ELF-1 (cell line): ENCODE data around the gene PRRG2.

ENCODE experiments used
- DNase-seq: peaks from one replicate; pipeline ENCODE4 v3.0.0-alpha.2; 2016; ENCODE audit warnings: low read depth, low spot score

The PRRG2 gene

DNA sequence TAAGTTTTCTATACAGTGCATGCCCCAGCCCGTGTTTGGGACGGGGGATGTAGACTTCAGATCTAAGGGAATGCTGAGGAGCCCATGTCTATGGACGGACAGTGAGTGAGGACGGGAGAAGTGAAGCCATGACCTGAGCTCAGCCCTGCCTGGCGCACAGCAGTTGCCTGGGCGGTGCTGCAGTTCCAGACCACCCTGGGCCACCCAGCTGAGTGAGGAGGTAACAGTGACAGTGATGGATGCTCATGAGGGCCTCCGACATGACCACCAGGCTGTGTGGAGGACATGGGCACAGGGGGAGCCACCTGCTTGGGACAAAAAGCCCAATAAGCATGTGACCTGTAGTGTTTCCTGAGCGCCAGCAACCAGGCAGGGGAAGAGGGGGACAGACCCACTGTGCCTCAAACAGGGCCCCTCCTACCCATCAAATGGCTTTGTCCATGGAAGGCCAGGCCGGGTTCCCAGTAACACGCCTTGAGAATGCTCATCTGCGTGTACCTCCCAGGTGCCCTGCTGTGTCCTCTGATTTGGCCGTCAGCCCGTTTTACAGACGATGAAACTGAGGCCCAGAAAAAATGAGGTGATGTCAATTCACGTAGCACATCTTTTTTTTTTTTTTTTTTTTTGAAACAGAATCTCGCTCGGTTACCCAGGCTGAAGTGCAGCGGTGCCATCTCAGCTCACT is 23.3 kb upstream of the PRRG2 start:
- peak; percentile 52 for DNase-seq

GRCh38 chr19:49558591-49558990 is 22.5 kb upstream of the PRRG2 start:
- DNase-seq: no peak

GRCh38 chr19:49559443-49559842 is 21.7 kb upstream of the PRRG2 start:
- DNase-seq: no peak

DNA sequence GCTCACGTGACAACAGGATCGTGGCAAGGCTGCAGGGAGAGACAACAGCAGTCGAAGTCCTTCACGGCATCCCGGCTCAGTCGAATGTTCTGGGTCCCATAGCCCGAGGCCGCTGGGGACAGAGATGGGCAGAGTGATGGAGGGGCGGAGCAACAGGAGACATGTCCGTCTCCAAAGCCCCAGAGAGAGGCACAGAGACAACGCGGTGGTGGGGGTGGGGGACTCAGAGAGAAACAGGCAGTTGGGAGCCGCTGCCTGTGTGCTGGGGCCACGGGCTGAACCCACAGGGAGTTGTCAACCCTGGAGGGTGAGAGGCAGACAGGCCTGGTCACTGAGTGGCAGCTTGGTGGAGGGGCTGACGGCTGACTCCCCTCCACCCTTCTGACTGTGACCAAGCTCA is 21.2 kb upstream of the PRRG2 start:
- peak; percentile 40 for DNase-seq

DNA sequence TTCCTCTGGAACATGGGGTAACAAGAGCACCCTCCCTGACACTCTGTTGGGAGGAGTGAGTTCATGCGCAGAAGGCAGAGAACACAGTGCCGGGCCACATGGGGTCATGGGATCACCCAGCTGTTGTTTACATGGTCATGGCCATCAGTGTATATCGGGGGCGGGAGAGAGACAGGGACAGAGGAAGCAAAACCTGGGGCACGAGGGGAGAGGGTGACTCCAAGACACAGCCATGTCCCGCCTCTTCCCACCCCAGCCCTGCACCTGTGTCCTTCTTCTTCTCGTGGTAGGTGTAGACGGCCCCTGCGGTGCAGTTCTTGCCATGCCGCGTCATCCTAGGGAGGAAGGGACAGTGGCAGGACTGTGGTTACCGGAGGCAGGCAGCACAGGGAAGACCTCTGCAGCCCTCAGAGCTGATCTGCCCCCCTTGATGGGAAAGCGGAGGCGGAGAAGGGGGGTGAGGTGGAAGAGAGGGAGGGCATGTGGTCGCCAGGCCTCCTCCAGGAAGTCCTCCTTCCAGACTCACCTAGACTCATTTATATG is 20.7 kb upstream of the PRRG2 start:
- no peak for DNase-seq

GRCh38 chr19:49564616-49565045 is 16.5 kb upstream of the PRRG2 start:
- no peak for DNase-seq

- no peak for DNase-seq
Observed at GRCh38 chr19:49565261-49565660, 15.9 kb upstream of the PRRG2 start.

DNA sequence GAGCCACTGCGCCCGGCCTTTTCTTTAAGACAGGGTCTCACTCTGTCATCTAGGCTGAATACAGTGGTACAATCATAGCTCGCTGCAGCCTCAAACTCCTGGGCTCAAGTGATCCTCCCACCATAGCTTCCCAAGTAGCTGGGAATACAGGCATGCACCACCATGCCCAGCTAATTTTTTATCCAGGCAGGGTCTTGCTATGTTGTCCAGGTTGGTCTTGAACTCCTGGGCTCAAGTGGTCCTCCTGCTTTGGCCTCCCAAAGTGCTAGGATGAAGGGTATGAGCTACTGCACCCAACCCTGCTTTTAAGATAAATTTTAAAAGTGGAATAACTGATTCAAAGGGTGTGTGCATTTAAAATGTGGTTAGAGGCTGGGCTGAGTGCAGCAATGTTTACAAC is 14.8 kb upstream of the PRRG2 start:
- no peak for DNase-seq

DNA sequence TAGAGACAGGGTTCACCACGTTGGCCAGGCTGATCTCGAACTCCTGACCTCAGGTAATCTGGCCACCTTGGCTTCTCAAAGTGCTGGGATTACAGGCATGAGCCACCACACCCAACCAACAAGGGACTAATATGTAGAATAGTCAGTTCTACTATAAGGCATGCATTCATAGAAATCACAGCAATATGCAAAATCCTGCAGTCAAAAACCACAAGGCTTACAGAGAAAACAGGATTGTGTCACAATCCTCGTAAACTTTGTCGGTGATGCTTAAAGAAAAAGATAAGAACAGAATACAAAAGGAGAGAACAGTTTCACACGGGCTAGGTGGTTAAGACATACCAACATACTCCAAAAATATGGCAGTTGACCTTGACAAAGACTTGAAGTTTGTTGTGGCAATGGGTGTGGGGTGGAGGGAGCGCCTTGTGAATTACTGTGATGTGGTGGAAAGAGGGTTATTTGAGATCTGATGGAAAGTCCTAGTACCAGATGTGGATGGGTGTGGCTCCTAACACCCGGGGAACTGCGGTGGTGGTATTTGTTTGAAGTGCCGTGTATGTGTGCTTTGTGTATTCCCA is 13.2 kb upstream of the PRRG2 start:
- no peak for DNase-seq

DNA sequence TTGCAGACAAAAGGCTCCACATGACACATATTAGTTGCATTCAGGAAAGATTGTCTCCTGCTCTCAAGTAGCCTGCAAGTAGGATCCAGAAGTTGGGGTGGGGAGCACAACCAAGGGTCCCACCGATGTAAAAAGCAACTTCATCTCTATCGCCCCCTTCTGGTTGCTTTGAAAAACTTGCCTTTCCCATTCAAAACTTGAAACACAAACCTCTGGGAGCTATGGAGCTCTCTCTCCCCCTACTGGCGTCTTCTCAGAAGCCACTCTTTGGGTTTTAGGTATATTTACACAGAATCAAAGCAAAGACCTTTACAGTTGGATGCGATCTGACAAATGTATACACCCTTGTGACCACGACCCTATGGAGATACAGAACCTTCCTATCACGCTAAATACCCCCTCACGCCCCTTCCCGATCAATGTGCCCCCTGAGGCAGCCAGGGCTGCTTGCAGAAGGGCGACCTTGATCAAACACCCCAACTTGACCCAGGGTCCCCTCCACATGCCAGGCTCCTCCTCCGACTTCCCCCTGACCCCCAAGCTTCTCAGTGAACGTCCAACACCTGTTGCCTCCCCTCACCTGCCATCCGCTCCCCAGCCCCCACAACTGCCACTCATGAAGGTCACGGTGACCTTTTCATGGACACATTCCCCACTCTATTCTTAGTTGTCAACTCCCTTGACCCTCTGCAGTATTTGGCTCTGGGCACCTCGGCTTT is 10.8 kb upstream of the PRRG2 start:
- peak; percentile 84 for DNase-seq

DNA sequence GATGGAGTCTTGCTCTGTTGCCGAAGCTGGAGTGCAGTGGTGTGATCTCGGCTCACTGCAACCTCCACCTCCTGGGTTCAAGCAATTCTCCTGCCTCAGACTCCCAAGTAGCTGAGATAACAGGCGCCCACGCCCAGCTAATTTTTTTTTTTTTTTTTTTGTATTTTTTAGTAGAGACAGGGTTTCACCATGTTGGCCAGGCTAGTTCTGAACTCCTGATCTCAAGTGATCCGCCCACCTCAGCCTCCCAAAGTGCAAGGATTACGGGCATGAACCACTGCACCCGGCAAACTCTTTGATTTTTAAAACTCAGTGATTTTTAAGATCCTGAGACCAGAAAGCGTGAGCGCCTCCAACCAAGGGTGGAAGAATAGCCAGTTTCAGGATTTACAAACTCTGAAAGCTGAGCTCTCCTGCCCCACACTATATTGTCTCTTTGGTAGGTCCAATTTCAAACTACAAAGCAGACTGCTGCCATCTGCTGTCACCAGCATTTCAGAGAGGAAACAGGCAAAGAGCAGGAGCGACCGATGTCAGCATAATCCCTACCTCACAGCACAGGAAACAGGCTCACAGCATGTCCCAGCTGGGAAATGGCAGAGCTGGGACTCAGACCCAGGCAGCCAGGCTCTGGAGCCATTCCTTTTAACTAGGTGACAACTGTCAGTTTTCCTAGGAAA is 10.0 kb upstream of the PRRG2 start:
- DNase-seq: peak; percentile 72

DNA sequence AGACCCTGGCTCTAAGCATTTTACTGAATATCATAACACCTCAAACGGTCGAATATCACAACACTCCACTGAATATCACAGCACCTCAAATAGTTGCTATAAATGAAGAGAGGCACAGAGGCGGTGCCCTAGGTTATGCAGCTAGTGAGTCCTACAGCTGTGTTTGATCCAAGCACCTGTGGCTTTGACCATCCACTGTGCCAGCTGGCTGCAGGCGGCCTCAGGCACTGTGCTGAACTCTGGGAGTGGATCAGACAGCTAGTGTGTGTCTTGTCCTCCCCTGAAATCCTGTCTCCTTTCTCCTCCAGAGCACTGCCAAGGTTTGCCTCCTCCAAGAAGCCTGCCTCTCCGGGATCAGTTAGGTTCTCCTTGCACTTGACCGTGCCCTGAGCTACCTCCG is 8.1 kb upstream of the PRRG2 start:
- DNase-seq: no peak

GRCh38 chr19:49573425-49573824 is 7.7 kb upstream of the PRRG2 start:
- DNase-seq: no peak

DNA sequence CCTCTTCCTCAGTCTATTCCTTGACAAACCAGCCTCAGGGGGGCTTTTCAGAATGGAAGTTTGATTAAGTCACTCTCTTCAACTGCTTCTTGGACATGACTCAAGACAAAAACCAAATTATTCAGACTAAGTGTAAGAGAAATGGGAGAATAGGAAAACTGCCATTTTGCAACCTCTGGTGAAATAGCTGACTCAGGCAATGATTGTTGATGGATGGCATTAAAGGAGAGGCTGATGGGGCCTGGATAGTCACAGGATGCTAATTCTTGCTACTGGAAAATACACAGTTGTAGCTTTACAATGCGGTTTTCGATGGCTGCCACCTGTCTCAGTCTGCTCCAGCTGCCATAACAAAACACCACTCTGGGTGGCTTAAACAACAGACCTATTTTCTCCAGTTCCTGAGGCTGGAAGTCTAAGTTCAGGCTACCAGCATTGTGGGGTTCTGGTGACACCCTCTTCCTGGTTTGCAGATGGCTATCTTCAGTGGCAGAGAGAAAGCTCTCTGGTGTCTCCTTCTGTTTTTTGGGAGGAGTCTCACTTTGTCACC is 6.8 kb upstream of the PRRG2 start:
- DNase-seq: no peak

DNA sequence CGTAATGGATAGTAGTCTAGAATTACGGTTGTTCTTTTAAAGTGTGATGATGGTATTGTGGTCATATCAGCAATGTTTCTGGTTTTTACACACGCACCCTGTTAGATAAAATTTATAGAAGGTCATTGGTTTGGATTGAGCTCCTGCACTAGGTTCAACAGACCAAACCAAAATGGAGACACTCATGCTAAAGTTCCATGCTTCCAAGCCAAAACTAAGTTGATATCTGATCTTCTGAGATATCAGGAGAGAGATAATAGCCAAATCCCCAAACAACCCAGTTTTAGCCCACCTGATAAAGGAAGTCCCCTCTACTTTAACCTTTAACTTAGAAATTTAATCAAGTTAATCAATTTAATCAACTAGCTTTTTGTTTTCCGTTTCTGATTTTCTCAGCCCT is 1.9 kb upstream of the PRRG2 start:
- DNase-seq: no peak

DNA sequence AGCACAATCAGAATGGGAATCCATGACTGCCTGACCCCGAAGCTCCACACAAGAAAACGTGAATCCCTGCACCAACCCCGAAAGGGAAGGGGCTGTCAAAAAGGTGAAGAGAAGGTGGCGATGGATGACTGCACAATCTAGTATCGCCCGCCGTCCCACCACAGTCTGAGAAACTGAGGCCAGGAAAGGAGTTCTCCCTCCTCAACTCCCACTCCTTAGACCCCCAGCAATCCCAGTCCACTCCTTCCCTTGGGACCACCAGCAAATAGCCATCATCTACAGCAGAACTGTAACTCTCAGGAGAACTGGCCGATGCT is 1.2 kb upstream of the PRRG2 start:
- no peak for DNase-seq

- peak; percentile 96 for DNase-seq
Observed at GRCh38 chr19:49580264-49581006, 681 bp upstream of the PRRG2 start, which contains the start of gene NOSIP. NOSIP (minus strand) TSS chr19:49580556; CDS start chr19:49560691, 19,865 bp downstream.

GRCh38 chr19:49583239-49583638 is 2.1 kb downstream of the PRRG2 start:
- DNase-seq: no peak

GRCh38 chr19:49585023-49585422 is 3.9 kb downstream of the PRRG2 start:
- DNase-seq: peak; percentile 93

GRCh38 chr19:49587227-49587626 is 6.1 kb downstream of the PRRG2 start:
- no peak for DNase-seq
